Activated T-helper 1 cell treated with anti-CD3 and anti-CD28 coated beads, Interleukin-12 subunit alpha, Interleukin-12 subunit beta, Interleukin-2, Interleukin-4 antibody, amounts not matched to agents 30 ng/mL and 10 ng/mL and 1 ng/mL, durations not matched to agents 14 hours and 24 hours and 36 hours (primary cell): ENCODE measurements around the gene CRTC1. TPM values are rescaled to one million over a fixed set of nuclear protein-coding genes. Genes with fewer than 3 reads are reported as not detected.

Experiments used
- DNase-seq: peaks from one replicate; pipeline ENCODE4 v3.0.0; 2021; ENCODE audit warnings: low spot score
- H3K27ac Mint-ChIP-seq: one replicate; pipeline ENCODE4 v1.8.0; 2021; ENCODE audit warnings: mild to moderate bottlenecking, mixed read lengths
- H3K27me3 Mint-ChIP-seq: one replicate; pipeline ENCODE4 v1.8.0; 2022; ENCODE audit warnings: mild to moderate bottlenecking, moderate library complexity, mixed read lengths; ENCODE audit not compliant: insufficient read depth
- H3K36me3 Mint-ChIP-seq: one replicate; pipeline ENCODE4 v1.8.0; 2021; ENCODE audit warnings: low read depth, mixed read lengths
- H3K4me1 Mint-ChIP-seq: one replicate; pipeline ENCODE4 v1.8.0; 2021; ENCODE audit warnings: low read depth, mixed read lengths
- H3K4me3 Mint-ChIP-seq: one replicate; pipeline ENCODE4 v1.8.0; 2021; ENCODE audit warnings: mild to moderate bottlenecking, moderate library complexity, mixed read lengths
- H3K9me3 Mint-ChIP-seq: one replicate; pipeline ENCODE4 v1.8.0; 2021; ENCODE audit warnings: mixed read lengths
- intact Hi-C: fragments of 100-400 bp; cut with micrococcal nuclease; formaldehyde crosslinking; loops from one replicate; pipeline ENCODE4 v1.15.1; 2024
- total RNA-seq: library from RNA; stranded (reverse); gene quantifications from 2 replicates; pipeline ENCODE4 v1.2.3, GENCODE V29; 2022

Gene CRTC1
- total RNA-seq, 1 donor from 2014 or later, result 6.1 TPM

DNA sequence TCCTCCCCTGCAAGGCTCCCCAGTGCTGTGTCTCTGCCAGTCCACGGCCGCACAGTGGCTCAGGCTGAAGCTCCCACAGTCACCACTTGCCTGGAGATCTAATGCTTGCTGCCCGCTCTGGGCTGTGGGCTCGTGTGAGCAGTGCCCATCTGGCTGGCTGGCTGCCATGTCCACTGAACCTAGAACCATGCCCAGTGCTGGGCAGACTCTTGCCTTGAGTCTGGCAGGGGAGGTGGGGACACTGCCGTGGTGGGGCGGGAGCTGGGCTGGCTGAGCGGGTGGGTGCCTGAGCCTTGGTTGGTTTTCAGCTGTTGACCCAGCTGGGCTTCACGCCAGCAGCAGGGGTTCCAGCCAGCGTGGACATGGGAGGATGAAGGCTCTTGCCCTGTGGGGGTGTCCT, 52.3 kb downstream of the CRTC1 start:
- no peaks in the 10 kb centered on the region for H3K36me3 Mint-ChIP-seq
- intact Hi-C loops, result no loop called here
- H3K4me3 Mint-ChIP-seq, result no peak overlapping the region
- H3K27me3 Mint-ChIP-seq, result no peaks in the 10 kb centered on the region
- H3K27ac Mint-ChIP-seq, result no peak overlapping the region
- H3K4me1 Mint-ChIP-seq, result no peaks in the 10 kb centered on the region
- DNase-seq, result no peak
- H3K9me3 Mint-ChIP-seq, result no peaks in the 10 kb centered on the region

DNA sequence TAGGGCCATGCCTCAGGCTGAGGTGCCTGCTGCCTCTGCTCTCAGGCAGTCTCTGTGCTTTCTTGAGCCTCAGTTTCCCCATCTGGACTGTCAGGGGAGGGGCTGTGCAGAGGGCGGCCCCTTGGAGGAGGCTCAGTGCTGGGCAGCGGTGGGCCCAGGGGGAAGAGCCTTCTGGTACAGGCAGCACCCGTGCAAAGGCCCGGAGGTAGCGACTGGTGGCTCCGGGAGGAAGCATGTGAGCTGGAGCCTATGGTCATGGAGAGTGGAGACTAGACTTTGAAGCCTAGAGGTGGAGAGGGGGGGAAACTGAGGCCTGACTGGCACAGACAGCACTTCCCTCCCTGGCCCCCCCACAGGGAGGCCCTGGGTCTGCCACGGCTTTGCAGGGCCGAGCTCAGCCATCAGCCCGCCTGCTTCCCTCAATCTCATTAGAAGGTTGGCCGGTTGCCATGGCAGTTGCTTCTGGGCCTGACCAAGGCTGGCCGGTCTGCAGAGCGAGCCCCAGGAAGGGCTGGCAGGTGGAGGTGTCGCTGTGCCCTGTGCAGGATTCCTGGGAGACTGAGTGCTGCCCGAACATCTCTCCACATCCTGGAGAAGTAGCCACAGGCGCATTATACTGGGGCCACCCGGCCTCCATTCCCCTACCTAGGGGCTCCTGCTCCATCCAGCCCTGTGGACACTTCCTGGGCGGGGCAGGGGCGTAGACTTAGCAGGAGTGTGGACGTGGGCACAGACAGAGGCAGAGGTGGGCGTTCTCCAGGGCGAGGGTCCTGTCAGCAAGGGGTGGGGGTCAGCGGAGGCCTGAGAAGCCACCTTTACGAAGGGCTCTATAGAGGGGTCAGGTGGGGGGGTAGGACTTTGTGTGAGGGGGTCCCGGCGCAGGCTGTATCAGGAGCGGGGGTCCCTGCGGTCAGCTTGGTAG, 53.2 kb downstream of the CRTC1 start:
- H3K4me3 Mint-ChIP-seq, result no peak overlapping the region

DNA sequence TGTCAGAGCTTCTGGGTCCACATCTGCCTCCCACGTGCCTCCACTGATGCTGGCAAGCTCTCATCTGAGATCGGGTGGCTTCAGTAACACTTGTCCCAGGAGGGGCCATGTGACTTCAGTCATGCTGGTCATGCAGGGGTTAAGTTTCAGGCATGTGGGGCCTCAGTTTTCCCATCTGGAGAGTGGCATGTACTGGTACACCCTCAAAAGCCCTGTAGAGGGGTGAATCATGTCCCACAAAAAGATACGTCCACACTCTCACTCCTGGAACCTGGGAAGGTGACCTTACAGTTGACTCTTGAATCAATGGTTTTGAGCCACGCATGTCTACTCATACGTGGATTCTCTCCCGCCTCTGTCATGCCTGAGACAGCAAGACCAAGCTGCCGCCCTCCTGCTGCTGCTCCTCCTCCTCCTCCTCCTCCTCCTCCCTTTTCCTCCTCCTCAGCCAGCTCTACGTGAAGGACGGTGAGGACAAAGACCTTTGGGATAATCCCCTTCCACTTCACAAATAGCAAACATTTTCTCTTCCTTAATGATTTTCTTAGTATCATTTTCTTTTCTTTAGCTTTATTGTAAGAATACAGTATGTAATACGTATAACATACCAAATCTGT, 54.0 kb downstream of the CRTC1 start:
- no peak overlapping the region for H3K27ac Mint-ChIP-seq
- no peaks in the 10 kb centered on the region for H3K36me3 Mint-ChIP-seq
- no peak for DNase-seq
- H3K4me1 Mint-ChIP-seq, result no peaks in the 10 kb centered on the region
- H3K27me3 Mint-ChIP-seq, result no peaks in the 10 kb centered on the region
- intact Hi-C loops, result no loop called here
- H3K4me3 Mint-ChIP-seq, result no peak overlapping the region
- no peaks in the 10 kb centered on the region for H3K9me3 Mint-ChIP-seq

More for the DNA sequence above, 53.2 kb downstream of the CRTC1 start:
- Mint-ChIP-seq H3K36me3 (no peaks in the 10 kb centered on the region), H3K27ac (no peak overlapping the region), H3K4me1 (no peaks in the 10 kb centered on the region), H3K27me3 (no peaks in the 10 kb centered on the region), H3K9me3 (no peaks in the 10 kb centered on the region)
- DNase-seq, result no peak
- intact Hi-C loops, result no loop called here

DNA sequence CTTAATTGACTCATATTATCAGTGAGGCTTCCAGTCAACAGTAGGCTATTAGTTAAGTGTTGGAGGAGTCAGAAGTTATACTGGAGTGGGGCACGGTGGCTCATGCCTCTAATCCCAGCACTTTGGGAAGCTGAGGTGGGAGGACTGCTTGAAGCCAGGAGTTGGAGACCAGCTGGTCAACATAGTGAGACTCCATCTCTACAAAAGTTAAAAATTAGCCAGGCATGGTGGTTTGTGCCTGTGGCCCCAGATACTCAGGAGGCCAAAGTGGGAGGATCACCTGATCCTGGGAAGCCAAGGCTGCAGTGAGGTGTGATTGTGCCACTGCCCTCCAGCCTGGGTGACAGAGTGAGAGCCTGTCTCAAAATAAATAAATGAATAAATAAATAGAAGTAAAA, 54.5 kb downstream of the CRTC1 start:
- H3K4me3 Mint-ChIP-seq, result no peak overlapping the region
- H3K36me3 Mint-ChIP-seq, result no peaks in the 10 kb centered on the region
- intact Hi-C loops, result no loop called here
- no peaks in the 10 kb centered on the region for H3K27me3 Mint-ChIP-seq
- H3K4me1 Mint-ChIP-seq, result no peaks in the 10 kb centered on the region
- H3K9me3 Mint-ChIP-seq, result no peaks in the 10 kb centered on the region
- DNase-seq, result no peak
- no peak overlapping the region for H3K27ac Mint-ChIP-seq

DNA sequence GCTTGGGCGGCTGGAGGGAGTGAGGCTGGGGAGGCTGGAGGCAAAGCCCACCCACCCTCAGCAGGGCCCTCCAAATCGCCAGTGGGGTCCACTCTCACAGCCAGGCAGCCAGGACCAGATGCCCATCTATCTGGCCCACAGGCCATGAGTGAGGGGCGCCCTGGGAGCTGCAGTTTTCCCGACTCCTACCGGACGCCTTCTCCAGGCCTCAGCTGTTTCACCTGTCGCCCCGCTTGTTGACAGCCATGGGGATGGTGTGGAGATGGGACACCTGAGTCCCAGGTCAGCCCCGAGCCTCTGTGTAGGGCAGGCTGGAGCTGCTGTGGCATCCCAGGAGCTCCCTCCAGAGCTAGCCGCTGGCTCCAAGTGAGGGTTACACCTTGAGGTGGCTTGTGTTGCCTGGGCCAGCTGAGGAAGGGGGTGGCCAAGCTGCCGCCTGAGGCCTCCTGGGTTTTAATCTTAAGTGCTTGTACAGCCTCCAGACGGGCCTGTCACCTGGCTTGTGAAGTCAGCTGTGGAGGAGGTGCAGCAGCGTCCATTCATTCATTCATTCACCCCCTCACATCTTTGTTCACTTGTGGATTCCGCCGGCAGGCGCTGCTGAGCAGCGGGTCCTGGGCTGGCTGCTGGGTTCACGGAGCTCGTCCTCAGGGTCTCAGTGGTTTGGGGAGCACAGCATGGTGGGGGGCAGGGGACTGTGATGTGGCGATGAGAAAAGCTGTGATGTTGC, 55.6 kb downstream of the CRTC1 start:
- no peak overlapping the region for H3K27ac Mint-ChIP-seq

DNA sequence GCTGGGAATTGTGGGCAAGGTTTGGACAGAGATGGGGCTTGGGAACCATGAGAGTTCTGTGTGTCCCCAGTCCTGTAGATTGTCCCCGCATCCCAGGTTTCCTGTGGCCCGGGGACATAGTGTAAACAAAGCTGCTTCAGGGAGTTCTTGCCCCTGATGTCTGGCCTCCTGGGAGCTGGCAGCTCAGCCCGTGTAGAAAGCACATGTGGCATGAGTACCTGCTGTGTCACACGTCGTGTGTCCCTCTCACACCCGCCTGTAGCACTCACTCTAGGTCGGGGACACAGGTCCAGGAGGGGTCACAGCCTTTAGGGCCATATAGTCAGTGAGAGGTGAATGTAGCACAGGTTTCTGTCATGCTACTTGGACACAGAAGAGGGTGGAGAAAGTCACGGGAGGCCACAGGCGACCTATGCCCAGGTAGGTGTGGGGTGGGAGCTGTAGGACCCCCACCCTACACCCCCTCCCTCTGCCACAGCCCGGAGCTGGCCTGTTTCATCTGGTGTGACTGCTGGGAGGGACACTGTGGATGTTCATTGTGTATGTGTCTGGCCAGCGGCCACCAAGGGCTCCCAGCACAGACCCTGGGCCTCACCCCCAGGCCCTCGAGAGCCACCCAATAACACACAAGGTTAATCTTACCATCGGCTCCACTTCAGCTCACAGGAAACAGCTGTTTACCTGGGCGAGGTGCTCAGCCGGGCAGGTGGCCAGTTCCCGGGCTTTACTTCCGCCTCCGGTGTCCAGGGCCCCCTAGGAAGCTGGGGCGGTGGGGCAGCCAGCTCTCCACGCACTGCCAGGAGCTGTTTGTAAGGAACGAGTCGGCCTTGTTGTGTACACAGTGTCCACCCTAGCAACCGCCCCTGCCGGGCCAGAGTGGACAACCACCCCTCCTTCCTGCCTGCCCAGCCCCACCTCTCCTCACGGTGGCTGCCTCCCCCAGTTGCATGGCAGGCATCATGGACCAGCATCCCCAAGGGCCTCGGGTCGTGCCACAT, 57.9 kb downstream of the CRTC1 start:
- Mint-ChIP-seq H3K27me3 (no peaks in the 10 kb centered on the region), H3K4me3 (no peak overlapping the region), H3K27ac (no peak overlapping the region), H3K4me1 (no peaks in the 10 kb centered on the region), H3K9me3 (no peaks in the 10 kb centered on the region), H3K36me3 (no peaks in the 10 kb centered on the region)
- DNase-seq, result no peak
- intact Hi-C loops, result no loop called here

More for the DNA sequence above, 55.6 kb downstream of the CRTC1 start:
- Mint-ChIP-seq H3K4me3 (no peak overlapping the region), H3K4me1 (no peaks in the 10 kb centered on the region), H3K27me3 (no peaks in the 10 kb centered on the region), H3K36me3 (no peaks in the 10 kb centered on the region), H3K9me3 (no peaks in the 10 kb centered on the region)
- intact Hi-C loops, result no loop called here
- DNase-seq, result no peak

DNA sequence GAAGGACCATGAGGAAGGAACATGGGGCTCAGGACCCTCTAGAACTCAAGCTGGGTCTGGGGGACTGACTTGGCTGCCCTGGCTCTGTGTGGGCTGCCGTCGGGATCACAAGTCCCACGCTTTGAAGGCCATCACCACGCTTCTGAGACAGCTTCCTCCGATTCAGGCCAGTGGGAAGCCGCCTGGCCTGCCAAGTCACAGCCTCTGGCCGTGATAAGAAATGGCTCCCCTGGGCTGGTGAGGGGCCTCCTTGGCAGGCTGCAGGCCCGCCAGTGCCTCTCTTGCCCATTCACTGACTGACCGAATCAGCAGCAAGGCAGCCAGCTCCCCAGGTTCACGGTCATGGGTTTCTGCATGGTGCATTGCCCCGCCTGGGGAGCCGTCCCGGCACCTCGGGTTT, 58.8 kb downstream of the CRTC1 start:
- Mint-ChIP-seq H3K36me3 (no peaks in the 10 kb centered on the region), H3K9me3 (no peaks in the 10 kb centered on the region), H3K27me3 (no peaks in the 10 kb centered on the region), H3K4me3 (no peak overlapping the region), H3K27ac (no peak overlapping the region), H3K4me1 (no peaks in the 10 kb centered on the region)
- no peak for DNase-seq
- intact Hi-C loops, result no loop called here

DNA sequence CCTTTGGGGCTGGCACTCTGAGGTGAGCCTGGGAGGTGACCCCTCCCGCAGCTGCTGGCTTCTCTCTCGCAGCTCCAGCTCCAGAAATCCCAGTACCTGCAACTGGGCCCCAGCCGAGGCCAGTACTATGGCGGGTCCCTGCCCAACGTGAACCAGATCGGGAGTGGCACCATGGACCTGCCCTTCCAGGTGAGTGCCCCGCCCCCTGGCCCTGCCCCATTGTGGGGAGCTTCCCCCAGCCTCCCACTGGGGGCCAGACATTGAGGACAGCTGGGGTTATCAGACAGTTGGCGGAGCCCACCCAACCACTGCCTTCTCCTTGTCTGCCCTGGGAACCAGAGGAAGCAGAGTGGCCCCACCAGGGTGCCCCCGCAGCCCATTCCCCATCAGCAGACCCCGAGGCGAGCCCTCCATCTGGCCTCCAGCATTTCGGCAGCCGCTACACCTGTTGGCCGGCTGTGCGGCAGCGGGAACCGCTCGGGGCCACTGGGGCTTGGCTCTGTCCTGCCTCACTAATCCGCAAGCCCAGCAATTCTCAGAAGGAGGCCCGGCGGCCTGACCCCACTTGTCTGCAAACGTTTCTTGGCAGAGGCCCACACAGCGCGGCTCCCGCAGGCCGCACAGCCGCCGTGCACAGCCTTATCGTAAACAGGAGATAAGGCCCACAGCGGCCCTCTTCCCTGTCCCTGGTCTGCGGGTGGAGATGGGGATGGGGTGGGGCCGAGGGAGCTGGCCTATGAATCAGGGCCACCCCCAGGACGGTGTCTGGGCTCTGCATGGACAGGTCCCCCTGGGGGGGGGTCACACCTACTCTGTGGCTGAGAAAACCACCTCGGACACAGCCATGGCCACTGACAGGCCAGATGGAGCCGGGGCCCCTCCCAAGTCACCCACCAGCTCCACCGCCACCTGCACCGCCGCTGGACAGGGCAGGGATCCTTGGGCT, 59.6 kb downstream of the CRTC1 start:
- Mint-ChIP-seq H3K4me1 (no peaks in the 10 kb centered on the region), H3K27ac (no peak overlapping the region)

DNA sequence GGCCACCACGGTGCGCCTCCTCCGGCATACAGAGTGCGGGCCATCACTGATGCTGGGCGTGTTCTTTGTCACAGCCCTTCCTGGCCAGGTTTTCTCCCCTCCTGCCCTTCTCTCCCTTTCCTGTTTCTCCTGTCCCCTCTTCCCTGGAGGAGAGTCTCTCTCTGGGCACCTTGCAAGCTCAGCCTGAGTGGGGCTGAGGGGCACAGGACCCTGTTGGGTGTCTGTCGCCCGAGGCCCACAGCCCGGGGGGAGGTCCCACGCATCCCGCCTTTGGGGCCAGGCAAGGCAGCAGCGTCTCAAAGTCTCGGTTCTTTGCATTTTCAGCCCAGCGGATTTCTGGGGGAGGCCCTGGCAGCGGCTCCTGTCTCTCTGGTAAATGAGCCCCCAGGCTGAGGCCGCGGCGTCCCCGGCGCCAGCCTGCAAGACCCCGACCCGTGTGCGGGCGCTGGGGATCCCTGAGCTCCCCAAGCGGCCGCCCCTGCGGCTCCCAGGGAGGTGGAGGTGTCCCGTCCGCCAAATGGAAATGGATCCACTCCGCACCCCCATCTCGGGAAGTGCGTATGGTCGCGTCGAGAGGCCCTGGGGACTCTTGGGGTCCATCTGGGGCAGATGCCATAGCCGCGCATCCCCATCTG, 60.4 kb downstream of the CRTC1 start:
- no peaks in the 10 kb centered on the region for H3K9me3 Mint-ChIP-seq
- DNase-seq, result no peak
- H3K4me1 Mint-ChIP-seq, result no peaks in the 10 kb centered on the region
- H3K27me3 Mint-ChIP-seq, result no peaks in the 10 kb centered on the region
- H3K36me3 Mint-ChIP-seq, result no peaks in the 10 kb centered on the region
- H3K27ac Mint-ChIP-seq, result no peak overlapping the region
- intact Hi-C loops, result no loop called here
- H3K4me3 Mint-ChIP-seq, result no peak overlapping the region

More for the DNA sequence above, 59.6 kb downstream of the CRTC1 start:
- Mint-ChIP-seq H3K27me3 (no peaks in the 10 kb centered on the region), H3K36me3 (no peaks in the 10 kb centered on the region), H3K9me3 (no peaks in the 10 kb centered on the region), H3K4me3 (no peak overlapping the region)
- intact Hi-C loops, result no loop called here
- DNase-seq, result no peak

DNA sequence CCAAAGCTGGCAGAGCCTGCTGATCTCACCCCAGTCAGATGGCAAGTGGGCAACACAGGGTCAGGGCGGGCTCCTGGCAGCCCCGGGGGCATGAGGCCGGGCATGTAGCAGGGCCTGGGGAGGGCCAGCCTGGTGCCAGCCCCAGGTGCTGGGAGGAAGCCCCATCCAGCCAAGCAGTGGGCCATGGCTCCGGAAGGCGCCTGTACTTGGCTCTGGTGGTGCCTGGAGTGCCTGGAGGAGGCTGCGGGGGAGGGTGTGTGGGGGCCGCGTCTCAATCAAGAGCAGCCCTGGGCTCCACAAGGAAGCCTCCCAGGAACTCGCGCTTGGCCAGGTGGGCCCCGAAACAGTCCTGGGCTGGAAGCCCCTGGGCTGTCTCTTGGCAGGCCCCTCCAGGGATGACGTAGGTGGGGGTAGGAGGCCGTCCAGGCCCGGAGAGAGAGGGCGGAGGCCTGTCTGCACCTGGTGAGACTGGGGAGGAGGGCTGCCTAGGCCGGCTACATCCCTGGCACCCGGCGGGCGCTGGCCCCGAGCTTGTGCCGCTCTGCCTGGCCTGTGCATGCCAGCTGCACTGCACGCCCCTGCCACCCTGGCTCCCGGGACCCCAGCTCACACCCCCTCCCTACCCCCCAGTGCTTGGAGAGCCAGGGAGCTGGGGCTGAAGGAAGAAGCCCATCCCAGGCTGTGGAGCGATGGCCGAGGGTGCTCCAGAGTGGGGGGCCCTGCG, 61.7 kb downstream of the CRTC1 start:
- no peaks in the 10 kb centered on the region for H3K27me3 Mint-ChIP-seq
- H3K27ac Mint-ChIP-seq, result no peak overlapping the region
- no peak for DNase-seq
- no peaks in the 10 kb centered on the region for H3K4me1 Mint-ChIP-seq
- H3K9me3 Mint-ChIP-seq, result no peaks in the 10 kb centered on the region
- intact Hi-C loops, result no loop called here
- H3K4me3 Mint-ChIP-seq, result no peak overlapping the region
- peaks cover 1% of the 10 kb centered on the region for H3K36me3 Mint-ChIP-seq

DNA sequence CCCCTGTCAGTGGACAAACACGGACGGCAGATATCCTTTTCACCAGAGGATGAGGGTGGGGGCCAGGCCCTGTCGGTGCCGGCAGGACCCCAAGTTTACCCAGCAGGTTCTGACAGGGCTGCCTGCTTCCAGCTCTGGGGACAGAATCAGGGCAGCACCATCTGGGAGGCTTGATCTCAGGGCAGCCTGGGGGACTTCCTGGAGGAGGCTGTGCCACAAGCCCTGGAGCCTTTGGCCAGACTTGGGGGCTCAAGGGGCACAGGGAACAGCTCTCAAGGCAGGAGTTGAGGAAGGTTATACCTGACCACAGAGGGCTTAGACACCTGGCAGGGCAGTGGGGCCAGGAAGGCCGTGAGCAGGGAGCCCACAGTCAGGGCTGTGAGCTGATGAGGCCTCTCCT, 62.5 kb downstream of the CRTC1 start:
- Mint-ChIP-seq H3K27me3 (no peaks in the 10 kb centered on the region), H3K9me3 (no peaks in the 10 kb centered on the region), H3K4me1 (no peaks in the 10 kb centered on the region), H3K36me3 (peaks cover 1% of the 10 kb centered on the region), H3K27ac (no peak overlapping the region), H3K4me3 (no peak overlapping the region)
- no peak for DNase-seq
- intact Hi-C loops, result no loop called here
